HepG2 (cell line): ENCODE results near the gene GDF9. TPM values are rescaled to one million over a fixed set of nuclear protein-coding genes. Genes with fewer than 3 reads are reported as not detected.

Experiments used
- E2F2 ChIP-seq: sonication (generic); formaldehyde crosslinking; IDR thresholded peaks from 2 replicates; pipeline ENCODE4 v1.4.0; 2020; ENCODE audit warnings: missing genetic modification reagents, borderline replicate concordance
- GMEB2 ChIP-seq: IDR thresholded peaks from 2 replicates; pipeline ENCODE4 v1.6.1; 2016; ENCODE audit warnings: missing biosample characterization, missing genetic modification reagents, low read depth
- ISL2 ChIP-seq: sonication (generic); formaldehyde crosslinking; IDR thresholded peaks from 2 replicates; pipeline ENCODE4 v1.5.0; 2020; ENCODE audit warnings: missing genetic modification reagents
- MATR3 ChIP-seq: sonication (generic); formaldehyde crosslinking; IDR thresholded peaks from 2 replicates; pipeline ENCODE4 v1.4.0; 2020; ENCODE audit warnings: missing genetic modification reagents
- NFYB ChIP-seq: sonication (generic); formaldehyde crosslinking; IDR thresholded peaks from 2 replicates; pipeline ENCODE4 v1.4.0; 2020; ENCODE audit warnings: missing genetic modification reagents
- PHB2 ChIP-seq: fragments of 450-650 bp; IDR thresholded peaks from 2 replicates; pipeline ENCODE4 v1.6.1; 2018; ENCODE audit not compliant: partially characterized antibody
- SOX13 ChIP-seq, 3 experiments: fragments of 450-650 bp in 1 of 3; sonication (generic) in 1 of 3; formaldehyde crosslinking in 1 of 3; IDR thresholded peaks in 2 of 3; conservative IDR thresholded peaks in 1 of 3; 2 replicates each; pipeline versions ENCODE4 v1.5.0 to v1.6.1; 2016 to 2020; ENCODE audit warnings: antibody characterized with exemption in 1 of 3, mild to moderate bottlenecking in 1 of 3, missing compliant biosample characterization in 1 of 3, missing genetic modification reagents in 1 of 3, moderate library complexity in 1 of 3
- TFE3 ChIP-seq: IDR thresholded peaks from 2 replicates; pipeline ENCODE4 v1.6.1; 2016
- THRA ChIP-seq: sonication (generic); formaldehyde crosslinking; IDR thresholded peaks from 2 replicates; pipeline ENCODE4 v1.4.0; 2020; ENCODE audit warnings: missing genetic modification reagents, borderline replicate concordance
- ZNF180 ChIP-seq: sonication (generic); formaldehyde crosslinking; IDR thresholded peaks from 2 replicates; pipeline ENCODE4 v1.4.0; 2020; ENCODE audit warnings: low read depth, missing genetic modification reagents, borderline replicate concordance
- ZNF256 ChIP-seq: sonication (generic); formaldehyde crosslinking; conservative IDR thresholded peaks from 2 replicates; pipeline ENCODE4 v1.4.0; 2020; ENCODE audit warnings: missing genetic modification reagents
- ZNF275 ChIP-seq: sonication (generic); formaldehyde crosslinking; IDR thresholded peaks from 2 replicates; pipeline ENCODE4 v1.8.0; 2022; ENCODE audit warnings: missing genetic modification reagents, mild to moderate bottlenecking, inconsistent platforms, borderline replicate concordance
- ZNF615 ChIP-seq: sonication (generic); formaldehyde crosslinking; IDR thresholded peaks from 2 replicates; pipeline ENCODE4 v1.5.0; 2020; ENCODE audit warnings: mild to moderate bottlenecking, missing genetic modification reagents, borderline replicate concordance
- ZSCAN21 ChIP-seq: sonication (generic); formaldehyde crosslinking; IDR thresholded peaks from 2 replicates; pipeline ENCODE4 v1.8.0; 2022; ENCODE audit warnings: mild to moderate bottlenecking, missing genetic modification reagents, moderate library complexity, borderline replicate concordance
- polyA plus RNA-seq, 8 experiments: library from polyadenylated mRNA; depleted of rRNA in 3 of 8; stranded (reverse) in 7 of 8; unstranded in 1 of 8; fragments of >200 nt; fragmentation: Illumina TruSeq in 4 of 8; extraction: Trizol in 4 of 8; gene quantifications; 2 replicates each; pipeline versions ENCODE4 v1.2.1 to v1.2.3, GENCODE V29; 2011 to 2016; ENCODE audit warnings: low read depth in 4 of 8, missing spikeins in 1 of 8, mixed read lengths in 1 of 8; ENCODE audit not compliant: insufficient read depth in 1 of 8
- total RNA-seq, 5 experiments: library from RNA; depleted of rRNA; stranded (reverse); fragments of >200 nt; fragmentation: Illumina TruSeq; extraction: Trizol; gene quantifications; 2 replicates each; pipeline ENCODE4 v1.2.3, GENCODE V29; 2016; ENCODE audit warnings: low read depth in 1 of 5

Gene GDF9
- total and polyA plus RNA-seq, 2 of the 13 experiments (the other 11 are each of a cell fraction or from before 2014, with no cell fraction given): 0.33 to 0.38 TPM

- TF ChIP-seq GMEB2 (CRISPR knock-in tag): peak; percentile 27; the same call in 1 of the 2 replicates
- no peak for TF ChIP-seq E2F2
- TF ChIP-seq MATR3 (CRISPR knock-in tag): no peak
- no peak for TF ChIP-seq PHB2
- TF ChIP-seq ZNF256: no peak
- TF ChIP-seq TFE3: no peak; the same call in 1 of the 2 replicates
- TF ChIP-seq ISL2 (CRISPR knock-in tag): peak; percentile 66; the same call in 1 of the 2 replicates
- no peak for TF ChIP-seq ZNF180
- TF ChIP-seq ZNF615 (CRISPR knock-in tag): no peak
- TF ChIP-seq NFYB (CRISPR knock-in tag): no peak
- TF ChIP-seq ZNF275 (CRISPR knock-in tag): no peak
- no peak for TF ChIP-seq SOX13 (IDR thresholded peaks at IDR 0.05)
- TF ChIP-seq SOX13 (CRISPR knock-in tag; conservative IDR thresholded peaks at IDR 0.05 in 1 of 2, IDR thresholded peaks at IDR 0.05 in 1 of 2): peak in 1 of 2 experiments; percentile 56; a peak in 2 of 4 replicates
- TF ChIP-seq ZSCAN21 (CRISPR knock-in tag): peak; percentile 28
- 0 out of 2 replicates have a peak, but pooled peaks have one; percentile 18 for TF ChIP-seq THRA (CRISPR knock-in tag)
These were observed 35.7 kb downstream of the GDF9 start, which contains the start of gene SHROOM1 (continued) for GRCh38 chr5:132830436-132831094.
